Measurements from ENCODE around the gene LAMA5. TPM values are rescaled to one million over a fixed set of nuclear protein-coding genes. Genes with fewer than 3 reads are reported as not detected.

The LAMA5 gene
- total RNA-seq, 1 donor from 2014 or later = 83.4 TPM

DNA sequence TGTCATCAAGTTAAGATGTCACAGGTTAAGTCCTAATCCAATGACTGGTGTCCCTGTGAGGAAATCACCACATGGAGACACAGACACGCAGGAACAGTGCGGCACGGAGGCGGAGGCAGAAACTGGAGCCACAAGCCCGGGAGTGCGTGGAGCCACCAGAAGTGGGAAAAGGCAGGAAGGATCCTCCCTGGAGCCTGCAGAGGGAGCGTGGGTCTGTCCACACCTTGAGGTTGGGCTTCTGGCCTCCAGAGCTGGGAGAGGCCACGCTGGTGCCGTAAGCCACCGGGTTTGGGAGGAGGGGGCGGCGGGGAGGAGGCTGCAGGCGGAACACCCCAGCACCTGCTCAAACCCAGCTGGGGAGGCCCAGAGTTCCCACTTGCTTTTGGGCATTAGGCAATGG, 36.2 kb upstream of the LAMA5 start:
- no peak for ATAC-seq

DNA sequence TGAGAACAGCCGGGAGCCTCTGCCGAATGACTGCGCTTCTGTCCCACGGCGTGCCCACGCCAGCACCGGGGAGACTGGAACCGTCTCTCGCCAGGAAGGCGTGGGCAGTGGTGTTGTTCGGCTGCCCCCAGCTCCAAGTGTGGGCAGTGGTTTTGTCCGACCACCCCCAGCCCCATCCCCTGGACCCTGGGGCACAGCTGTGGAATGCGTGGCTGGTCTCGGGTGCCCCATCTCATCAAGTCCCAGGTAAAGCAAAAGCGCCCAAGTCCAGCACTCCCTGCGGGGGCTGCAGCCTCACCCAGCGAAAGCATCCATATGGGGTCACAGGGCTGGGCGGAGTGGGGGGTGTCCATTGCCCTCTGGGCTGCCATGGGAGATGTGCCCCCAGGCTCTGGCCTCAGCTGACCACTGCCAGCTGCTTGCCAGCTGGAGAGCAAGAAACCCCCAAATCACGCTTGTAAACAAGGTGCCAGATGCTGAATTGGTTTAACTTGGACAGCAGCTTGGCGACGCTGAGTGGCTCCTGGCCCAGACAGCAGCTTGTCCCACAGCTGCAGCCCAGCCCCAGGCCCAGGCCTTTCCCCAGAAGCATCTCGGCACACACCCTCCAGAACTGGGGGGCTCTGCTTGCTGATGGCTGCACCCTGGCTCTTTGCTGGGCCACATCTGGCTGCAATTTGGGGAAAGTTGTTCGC, 35.5 kb upstream of the LAMA5 start:
- no peak for ATAC-seq

DNA sequence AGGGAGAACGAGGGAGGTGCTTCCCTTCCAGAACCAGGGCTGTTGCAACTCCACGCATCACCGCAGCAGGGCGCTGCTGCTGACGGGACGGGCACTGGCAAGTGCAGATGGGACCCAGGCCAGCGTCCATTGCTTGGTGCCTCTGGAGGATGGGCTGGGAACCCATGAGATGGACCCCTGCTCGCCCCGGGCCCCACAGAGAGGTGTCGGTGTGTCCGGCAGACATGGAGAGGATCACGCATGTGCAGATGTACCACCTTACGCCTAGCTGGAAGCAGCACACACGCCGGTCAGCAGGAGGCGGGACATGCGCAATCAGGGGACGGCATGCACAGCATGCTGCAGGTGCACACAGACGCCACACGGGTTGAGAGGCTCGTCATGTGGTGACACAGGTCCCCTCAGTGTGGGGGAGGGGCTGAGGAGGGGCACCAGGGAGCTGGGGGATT, 34.2 kb upstream of the LAMA5 start:
- ATAC-seq = no peak

DNA sequence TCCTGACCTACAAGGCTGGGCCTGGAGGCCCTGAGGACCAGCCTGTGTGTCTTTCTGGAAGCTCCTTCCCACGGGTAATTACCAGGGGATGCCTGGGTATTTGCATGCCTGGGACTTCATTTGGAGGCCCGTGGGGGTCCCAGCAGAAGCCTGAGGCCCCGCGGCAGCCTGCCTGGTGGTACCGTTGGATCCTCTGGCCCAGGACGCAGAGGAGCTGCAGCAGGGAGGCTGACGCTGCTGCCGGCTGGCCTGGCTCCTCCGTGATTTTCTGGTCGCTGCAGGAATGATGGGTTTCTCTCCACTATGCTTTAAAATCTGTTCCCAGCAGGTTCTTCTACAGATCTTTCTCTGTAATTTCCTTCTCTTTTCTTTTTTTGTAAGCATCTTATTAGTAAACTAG, 33.4 kb upstream of the LAMA5 start:
- ATAC-seq = no peak

DNA sequence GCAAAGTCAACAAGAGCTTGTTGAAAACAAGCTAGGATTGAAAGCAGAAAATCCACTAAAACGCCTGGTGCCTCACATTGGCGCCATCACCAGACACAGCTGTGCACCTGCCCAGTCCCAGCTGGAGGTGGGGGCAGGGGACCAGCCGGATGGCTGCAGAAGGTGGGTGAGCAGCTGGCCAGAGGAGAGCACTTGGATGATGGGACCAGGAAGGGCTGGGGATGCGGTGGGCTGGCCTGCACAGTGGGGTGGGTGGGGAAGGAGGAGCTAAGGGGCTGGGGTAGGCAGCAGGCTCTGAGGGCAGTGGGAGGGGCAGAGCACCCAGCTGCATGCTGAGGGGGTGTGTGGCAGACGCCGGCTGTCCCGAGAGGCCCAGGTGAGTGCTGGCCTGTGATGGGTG, 32.9 kb upstream of the LAMA5 start:
- ATAC-seq = no peak

DNA sequence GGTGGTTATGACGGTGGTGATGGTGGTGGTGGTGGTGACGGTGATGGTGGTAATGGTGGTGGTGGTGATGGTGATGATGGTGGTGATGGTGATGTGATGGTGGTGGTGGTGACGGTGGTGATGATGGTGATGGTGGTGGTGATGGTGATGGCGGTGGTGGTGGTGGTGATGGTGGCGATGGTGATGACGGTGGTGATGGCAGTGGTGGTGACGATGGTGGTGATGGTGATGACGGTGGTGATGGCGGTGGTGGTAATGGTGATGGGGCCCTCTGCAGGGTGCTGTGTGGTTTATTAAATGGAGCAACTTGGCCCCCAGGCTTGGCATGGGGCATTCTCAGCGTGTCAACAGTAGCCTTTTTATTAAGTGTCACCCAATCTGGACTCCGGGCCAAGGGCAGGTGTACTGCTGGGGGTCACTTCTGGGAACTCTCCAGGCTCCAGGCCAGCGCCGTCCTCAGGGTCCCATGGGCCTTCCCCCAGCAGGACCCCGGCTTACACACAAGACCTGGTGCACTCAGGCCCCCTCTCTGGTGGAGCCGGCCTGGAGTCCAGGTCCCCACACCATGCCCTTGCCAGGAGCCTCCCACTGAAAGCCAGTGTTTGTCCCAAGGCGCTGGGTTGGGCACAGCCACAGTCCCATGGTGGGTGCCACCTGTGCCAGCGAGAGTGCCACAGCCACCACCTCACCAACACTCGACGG, 31.2 kb upstream of the LAMA5 start:
- ATAC-seq = no peak

DNA sequence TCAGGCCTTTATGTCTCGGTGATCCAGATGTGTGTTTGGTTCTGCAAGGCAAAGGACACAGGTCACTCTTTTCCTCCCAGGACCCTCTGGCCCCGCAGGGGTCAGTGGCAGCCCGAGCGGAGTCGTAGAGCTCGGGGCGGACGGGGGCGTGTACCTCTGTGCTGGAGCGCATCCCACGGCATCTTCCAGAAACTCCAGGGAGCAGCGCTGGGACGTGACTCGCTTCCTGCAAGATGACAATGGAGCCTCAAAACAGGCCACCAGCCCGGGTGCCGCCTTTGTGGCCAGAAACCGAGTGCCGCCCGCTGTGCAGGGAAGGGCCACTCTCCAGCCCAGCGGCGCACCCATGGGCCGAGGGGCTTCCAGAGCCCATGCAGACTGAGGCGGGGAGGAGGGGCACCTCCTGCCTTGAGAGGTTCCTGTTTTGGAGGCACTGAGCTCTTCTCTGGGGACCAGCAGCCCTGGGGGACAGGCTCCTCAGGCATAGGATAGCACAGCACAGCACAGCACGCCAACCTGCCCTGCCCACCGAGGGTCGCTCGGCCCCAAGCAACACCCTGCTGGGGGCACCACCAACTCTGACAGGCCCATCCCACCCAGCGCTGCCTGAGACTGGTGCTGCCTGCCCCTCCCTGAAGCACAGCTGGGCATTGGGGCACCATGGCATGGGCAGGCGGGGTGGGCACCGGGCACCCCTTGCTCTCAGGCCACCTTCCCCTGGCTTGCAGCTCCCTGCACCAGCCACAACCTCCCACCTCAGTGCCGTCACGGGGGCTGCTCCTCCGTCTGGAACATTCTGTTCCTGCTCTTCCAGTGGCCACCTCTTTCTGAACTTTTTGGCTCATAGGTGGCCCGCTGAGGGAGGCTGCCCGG, 29.5 kb upstream of the LAMA5 start:
- ATAC-seq = no peak

DNA sequence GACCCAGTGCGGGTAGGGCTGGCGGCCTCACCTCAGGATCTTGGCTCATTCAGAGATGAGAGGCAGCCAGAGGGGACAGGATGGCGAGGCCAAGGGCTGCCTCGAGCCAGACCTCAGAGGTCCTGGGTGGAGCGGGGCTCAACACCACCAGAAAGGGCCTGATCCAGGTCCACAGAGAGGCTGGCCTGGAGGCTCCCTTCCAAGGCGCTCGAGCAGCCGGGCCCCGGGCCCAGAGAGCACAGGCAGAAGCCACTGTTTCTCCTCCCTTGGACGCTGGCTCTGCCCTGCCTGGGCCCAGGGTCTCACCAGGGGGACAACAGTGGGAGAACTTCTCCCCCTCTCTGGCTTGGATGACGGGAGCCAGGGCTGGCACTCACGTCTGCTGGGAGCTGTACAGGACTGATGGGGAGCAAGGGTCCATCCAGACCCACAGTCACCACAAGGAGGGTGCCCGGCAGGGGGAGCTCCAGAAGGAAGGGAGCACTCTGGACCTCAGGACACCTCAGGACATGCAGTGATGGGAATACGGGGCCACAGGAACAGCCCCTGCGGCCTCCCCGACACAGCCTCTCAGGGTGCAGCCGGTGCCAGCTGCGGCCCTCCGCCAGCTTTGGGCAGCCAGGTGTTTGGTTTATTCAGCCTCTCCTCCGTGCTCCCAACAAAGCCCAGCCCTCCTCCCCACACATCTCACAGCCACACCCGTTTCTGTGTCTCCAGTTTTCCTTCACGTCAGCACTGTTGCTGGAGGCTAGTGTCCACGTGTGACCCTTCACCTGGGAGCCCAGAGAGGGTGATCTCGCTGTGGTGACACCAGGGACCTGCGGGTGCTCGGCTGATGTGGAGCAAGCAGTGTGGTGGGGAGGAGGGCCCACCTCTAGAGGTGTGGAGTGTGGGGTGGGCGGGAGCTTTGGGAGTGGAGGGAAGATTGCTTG, 28.5 kb upstream of the LAMA5 start:
- peak; percentile 3 for ATAC-seq

DNA sequence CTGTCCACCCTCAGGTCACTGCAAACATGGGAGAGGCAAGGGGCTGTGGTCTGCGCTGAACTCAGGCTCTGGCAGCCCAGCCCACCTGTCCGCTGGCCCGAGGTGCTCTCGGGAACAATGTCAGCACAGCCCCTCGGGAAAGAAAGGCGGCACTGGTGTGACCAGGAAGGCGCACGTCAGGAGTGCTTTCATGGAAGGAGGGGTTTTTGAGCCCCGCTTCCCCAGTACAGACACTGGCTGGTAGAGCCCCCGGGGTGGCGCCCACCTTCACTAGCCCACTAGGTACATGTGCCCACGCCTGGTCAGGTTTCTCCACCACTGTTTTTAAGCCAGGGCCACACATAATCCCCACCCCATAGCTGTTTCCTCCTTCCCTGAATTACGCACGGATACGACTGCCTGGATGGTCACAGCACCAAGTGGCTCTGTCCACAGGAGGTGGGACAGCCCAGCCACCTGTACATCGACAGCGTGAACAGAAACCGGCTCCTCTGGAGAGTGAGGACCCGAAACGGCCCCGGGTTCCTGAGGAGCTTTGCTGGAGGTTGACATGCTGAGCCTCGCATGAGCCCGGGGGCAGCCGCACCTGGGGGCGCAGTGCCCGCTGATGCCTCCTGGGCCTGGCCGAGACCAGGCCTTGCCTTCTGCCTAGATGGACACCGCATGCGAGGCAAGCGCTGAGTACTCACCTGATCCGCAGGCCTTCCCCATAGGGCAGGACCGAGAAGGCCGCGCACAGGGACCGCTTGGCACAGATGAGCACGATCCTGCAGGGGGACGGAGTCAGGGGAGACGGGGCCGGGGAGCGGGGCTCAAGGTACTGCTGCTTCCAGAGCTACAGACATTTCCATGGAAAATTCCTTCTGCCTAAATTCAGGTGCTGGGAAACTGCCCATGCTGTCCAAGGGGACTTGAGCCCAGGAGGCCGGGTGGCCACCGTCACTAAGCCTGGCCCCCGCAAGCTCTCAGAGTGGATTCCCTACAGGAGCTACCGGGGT, 27.4 kb upstream of the LAMA5 start:
- ATAC-seq = no peak

DNA sequence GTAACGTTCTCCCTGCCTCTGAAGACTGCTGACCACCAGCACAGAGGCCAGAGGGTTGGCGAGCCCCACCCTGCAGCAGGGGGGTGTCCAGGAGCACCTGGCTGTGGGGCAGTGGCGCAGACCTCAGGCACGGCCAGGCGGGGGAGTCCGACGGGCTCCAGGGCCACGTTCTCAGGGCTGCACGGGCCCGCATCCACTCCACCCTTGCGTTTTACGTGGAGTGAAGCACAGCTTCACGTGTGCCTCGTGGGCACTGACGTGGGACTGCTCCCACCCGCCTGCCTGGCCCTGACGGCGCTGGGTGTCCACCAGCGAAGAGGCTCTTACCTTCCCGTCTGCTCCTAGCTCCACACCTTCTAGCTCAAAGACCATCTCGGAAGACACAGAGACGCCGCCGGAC, 26.7 kb upstream of the LAMA5 start:
- ATAC-seq = no peak

DNA sequence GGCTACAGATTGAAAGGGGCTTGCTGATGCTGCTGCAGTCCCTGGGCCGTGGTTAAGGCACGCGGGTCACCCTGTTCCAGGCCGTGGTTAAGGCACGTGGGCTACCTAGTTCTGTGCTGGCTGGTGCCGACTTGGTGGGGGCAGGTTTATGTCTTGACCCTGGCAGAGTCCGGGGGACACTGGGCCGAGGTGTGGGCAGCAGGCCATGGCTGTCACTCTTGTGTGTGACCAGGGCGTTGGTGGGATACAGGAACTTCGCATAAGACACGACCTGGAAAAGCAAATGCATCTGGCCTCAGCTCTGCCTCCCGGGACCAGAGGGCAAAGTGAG, 26.2 kb upstream of the LAMA5 start:
- no peak for ATAC-seq

DNA sequence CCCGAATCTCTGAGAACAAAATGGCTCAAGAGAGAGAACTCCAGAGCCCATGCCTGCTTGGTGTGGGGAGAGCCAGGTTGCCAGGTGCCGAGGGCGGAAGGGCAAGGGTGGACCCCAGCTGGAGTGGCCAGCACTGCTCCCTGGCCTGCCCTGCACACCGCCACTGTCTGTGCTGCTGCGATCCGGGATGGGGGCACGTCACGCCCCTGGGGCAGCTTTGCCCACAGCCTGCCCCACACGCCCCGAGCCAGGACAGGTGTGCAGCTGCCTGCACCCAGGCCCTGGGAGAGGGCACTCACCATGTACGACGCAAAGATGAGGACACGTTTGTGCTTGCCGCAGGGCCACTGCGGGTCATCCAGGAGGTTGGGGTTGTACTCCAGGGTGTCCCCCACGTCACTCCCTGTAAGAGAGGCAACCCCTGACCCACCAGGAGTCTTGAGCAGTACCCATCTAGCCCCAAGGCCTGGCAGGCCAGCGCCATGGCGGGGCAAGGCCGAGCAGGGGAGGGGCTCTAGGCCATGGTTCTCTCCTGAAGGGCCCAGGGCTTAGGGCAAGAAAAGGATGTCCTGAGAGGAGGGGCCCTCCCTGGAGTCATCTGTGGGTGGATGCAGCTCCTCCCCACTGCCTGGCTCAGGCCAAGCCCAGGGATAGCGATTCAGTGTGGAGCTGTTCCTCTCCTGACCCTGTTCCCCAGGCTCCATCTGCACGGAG, 25.7 kb upstream of the LAMA5 start:
- no peak for ATAC-seq

DNA sequence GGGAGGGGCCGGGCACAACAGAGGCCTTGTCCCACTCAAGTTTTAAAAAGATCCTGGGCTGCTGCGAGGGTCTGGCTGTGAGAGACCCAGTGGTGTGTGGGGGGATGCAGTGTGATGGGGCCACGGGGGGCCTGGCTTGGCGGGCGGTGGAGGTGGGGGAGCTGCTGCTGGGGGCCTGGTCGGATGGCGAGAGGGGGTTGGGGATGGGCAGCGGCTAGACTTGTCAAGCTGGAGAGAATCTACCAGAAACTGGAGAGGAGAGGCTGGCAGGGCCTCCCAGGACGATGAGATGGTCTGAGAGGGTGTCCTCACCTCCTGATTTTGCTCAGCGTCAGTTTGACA, 24.9 kb upstream of the LAMA5 start:
- no peak for ATAC-seq

DNA sequence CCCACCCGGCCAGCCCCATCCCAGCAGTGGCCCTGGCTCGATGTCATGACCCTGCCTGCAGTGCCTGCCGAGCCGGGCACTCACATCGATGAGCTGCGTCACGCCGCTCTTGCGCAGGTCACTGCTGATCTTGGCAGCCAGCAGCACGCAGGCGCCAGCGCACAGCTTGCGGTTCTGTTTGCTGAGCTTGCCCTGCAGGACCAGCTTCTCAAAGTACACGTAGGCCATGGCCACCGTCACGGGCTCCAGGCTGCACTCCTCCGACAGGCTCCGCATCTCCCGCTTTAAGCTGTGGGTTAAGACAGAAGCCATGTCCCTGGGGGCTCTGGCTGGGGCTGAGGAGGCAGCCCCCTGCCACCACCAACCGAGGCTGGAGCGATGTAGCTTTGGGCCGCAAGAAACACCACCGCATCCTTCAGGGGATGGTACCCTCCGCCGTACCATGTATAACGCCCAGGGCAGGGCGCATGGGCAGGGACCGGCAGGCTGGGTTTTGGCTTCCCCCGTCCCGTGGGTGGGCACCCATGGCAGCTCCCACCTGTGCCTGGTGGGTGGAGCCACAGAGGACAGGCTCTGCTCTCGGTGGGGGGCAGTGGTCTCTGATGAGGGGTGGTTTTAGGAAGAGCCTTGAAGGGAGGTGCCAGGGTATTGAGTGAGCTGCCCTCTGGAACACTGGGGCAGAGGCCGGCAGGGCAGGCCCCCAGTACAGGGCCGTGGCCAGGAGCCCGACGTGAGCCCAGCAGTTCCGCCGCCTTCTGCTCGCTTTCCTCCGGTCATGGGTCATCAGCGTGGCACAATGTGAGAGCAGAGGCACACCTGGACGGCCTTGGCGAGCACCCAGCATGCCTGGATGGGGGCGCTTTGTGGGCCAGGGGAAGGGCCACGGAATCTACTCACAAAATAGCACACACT, 24.3 kb upstream of the LAMA5 start:
- no peak for ATAC-seq

DNA sequence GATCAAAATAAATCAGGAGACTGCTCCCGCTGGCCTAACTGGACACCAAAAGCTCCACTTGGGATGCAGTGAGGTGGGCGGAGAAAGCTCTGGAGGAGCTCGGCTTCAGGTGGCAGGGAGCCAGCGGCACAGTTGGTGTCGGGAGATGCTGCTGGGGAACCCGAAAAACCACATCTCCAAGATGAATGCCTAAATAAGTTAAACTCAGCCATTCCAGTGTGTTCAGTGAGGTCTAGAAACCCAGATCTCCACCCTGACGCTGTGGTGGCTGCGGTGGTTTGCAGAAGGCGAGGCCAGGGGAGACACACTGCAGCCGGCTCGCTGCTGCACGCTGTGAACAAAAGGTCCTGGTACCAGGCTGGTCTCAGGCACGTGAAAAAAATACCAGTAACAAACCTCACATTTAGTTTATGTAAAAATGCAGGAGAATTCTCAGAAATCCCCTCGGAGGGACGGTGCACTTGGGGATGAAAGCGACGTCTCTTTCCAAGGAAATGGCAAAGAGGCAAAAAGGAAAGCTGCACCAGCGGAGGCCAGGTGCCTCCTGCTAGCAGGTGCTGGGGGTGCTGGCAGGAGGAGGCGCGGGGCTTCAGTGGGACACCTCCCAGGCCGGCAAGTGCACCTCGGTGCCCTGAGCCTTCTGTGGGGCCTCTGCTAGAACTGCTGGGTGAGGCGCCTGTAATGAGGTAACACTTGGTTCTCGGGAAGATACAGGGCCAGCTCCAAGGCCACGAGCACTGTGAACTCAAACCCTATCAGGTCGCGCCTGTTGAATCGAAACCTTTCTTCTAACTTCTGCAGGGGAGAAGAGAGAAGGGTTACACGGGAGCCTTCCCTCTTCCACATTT, 23.4 kb upstream of the LAMA5 start:
- no peak for ATAC-seq

DNA sequence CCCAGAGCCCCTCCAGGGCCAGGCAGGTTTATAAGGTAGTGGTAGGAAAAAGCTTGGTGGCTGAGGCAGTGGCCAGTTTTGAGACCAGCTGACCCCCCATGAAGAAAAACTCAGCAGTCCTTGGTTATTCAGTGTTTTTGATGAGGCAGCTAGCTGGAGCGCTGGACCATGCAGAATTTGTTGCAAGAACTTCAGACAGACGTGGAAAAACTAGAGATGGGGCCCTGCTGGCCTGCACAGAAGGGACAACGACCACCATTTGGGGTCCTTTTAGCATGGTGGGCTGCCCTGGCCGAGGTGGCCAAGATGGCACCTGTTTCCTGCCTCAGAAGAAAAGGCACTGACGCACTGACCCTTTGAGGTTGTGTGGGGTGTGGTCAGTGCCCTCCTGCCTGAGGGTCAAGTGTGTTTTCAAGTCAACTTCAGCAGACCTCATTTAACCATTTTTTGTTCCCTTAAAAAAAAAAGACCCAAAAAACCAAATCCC, 22.5 kb upstream of the LAMA5 start:
- no peak for ATAC-seq

DNA sequence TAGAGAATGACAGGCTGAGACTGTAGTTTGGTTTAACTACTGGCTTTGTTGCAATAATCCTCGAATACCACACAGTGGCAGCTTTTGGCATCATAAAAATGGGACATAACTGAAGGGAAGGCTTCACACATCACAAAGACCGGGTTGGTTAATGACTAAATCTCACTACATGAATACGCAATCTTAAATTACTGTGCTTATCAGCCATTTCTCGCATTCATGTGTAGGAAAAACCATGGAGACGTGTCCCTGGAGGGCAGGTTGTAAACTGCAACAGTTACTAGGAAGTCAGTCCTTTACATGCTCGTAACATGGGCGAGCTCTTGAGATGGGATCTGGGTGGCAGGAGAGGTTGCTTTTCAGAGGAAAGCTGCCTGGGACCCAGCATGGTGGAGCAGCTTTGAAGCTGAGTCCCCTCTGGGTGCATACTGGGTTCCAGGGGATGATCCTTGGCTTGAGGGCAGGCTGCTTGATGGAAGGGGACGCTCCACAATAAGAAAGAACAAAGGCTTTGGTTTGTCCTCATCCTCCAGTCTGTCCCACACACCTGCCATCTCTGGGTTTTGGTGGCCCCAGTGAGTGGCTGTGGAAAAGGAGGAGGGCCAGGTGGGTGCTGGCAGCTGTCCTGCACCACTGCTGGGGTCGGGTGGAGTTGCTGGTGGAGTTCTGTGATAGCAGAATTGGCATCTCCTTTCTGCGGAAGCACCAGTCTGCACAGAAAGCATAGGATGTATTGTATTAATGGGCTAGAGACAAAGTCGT, 21.9 kb upstream of the LAMA5 start:
- ATAC-seq = no peak

All from esophagus mucosa (tissue), 1 donor.